NCI-H748 treated with DMSO at 0.1 percent for 48 hours (cell line): ENCODE results near the gene SETBP1.

Source experiments
- DNase-seq: peaks from one replicate; lab custom pipeline; 2025; lab: John Stamatoyannopoulos, UW

SETBP1 gene

GRCh38 chr18:44731530-44732237 is 51.0 kb downstream of the SETBP1 start:
- DNase-seq, result no peak

GRCh38 chr18:44732238-44732563 is 51.5 kb downstream of the SETBP1 start:
- DNase-seq, result no peak

GRCh38 chr18:44732599-44732998 is 51.9 kb downstream of the SETBP1 start:
- DNase-seq, result no peak

GRCh38 chr18:44733069-44733753 is 52.5 kb downstream of the SETBP1 start:
- no peak for DNase-seq

GRCh38 chr18:44733754-44734465 is 53.2 kb downstream of the SETBP1 start:
- DNase-seq, result no peak

- no peak for DNase-seq
Measured at GRCh38 chr18:44735096-44735495, 54.4 kb downstream of the SETBP1 start.

- no peak for DNase-seq
Measured at GRCh38 chr18:44736664-44737380, 56.1 kb downstream of the SETBP1 start.

GRCh38 chr18:44737623-44738022 is 56.9 kb downstream of the SETBP1 start:
- no peak for DNase-seq

GRCh38 chr18:44740000-44740399 is 59.3 kb downstream of the SETBP1 start:
- DNase-seq, result no peak

- peak; percentile 58 for DNase-seq
Measured at GRCh38 chr18:44741085-44741484, 60.4 kb downstream of the SETBP1 start.

- DNase-seq, result peak; percentile 58
Measured at GRCh38 chr18:44741511-44741910, 60.8 kb downstream of the SETBP1 start.

GRCh38 chr18:44742126-44742525 is 61.4 kb downstream of the SETBP1 start:
- DNase-seq, result no peak

GRCh38 chr18:44742718-44743311 is 62.1 kb downstream of the SETBP1 start:
- DNase-seq, result peak; percentile 97

- DNase-seq, result no peak
Measured at GRCh38 chr18:44743631-44744030, 62.9 kb downstream of the SETBP1 start.

GRCh38 chr18:44744161-44745121 is 63.8 kb downstream of the SETBP1 start:
- no peak for DNase-seq

GRCh38 chr18:44747157-44747556 is 66.5 kb downstream of the SETBP1 start:
- DNase-seq, result no peak

GRCh38 chr18:44748582-44748981 is 67.9 kb downstream of the SETBP1 start:
- no peak for DNase-seq

GRCh38 chr18:44750774-44751173 is 70.1 kb downstream of the SETBP1 start:
- DNase-seq, result no peak

GRCh38 chr18:44754567-44754966 is 73.9 kb downstream of the SETBP1 start:
- no peak for DNase-seq

- DNase-seq, result no peak
Measured at GRCh38 chr18:44758861-44759631, 78.4 kb downstream of the SETBP1 start.
